ENCODE results near the gene MORN1.

The MORN1 gene

GRCh38 chr1:2347896-2348295, 43.5 kb downstream of the MORN1 start:
- Histone ChIP-seq H3K4me3 (ENCODE audit: low read depth, low read length) (no peak overlapping the region), H3K27ac (ENCODE audit: low read depth, low read length) (no peak overlapping the region), H3K4me1 (ENCODE audit: control insufficient read depth, insufficient read depth, low read length) (no peaks in the 10 kb centered on the region), H3K36me3 (ENCODE audit: control insufficient read depth, insufficient read depth, low read length) (no peaks in the 10 kb centered on the region), H3K27me3 (ENCODE audit: control insufficient read depth, insufficient read depth, low read length) (no peaks in the 10 kb centered on the region), H3K9ac (ENCODE audit: low read length) (no peak overlapping the region), H3K9me3 (ENCODE audit: control insufficient read depth, insufficient read depth, low read depth, low read length) (no peaks in the 10 kb centered on the region)

- Histone ChIP-seq H3K4me3 (ENCODE audit: low read depth, low read length) (no peak overlapping the region), H3K9me3 (ENCODE audit: control insufficient read depth, insufficient read depth, low read depth, low read length) (no peaks in the 10 kb centered on the region), H3K36me3 (ENCODE audit: control insufficient read depth, insufficient read depth, low read length) (no peaks in the 10 kb centered on the region), H3K27me3 (ENCODE audit: control insufficient read depth, insufficient read depth, low read length) (no peaks in the 10 kb centered on the region), H3K4me1 (ENCODE audit: control insufficient read depth, insufficient read depth, low read length) (no peaks in the 10 kb centered on the region), H3K9ac (ENCODE audit: low read length) (no peak overlapping the region), H3K27ac (ENCODE audit: low read depth, low read length) (no peak overlapping the region)
These were observed 44.0 kb downstream of the MORN1 start for GRCh38 chr1:2347409-2347785.

- Histone ChIP-seq H3K27me3 (ENCODE audit: control insufficient read depth, insufficient read depth, low read length) (no peaks in the 10 kb centered on the region), H3K36me3 (ENCODE audit: control insufficient read depth, insufficient read depth, low read length) (no peaks in the 10 kb centered on the region), H3K9me3 (ENCODE audit: control insufficient read depth, insufficient read depth, low read depth, low read length) (no peaks in the 10 kb centered on the region), H3K9ac (ENCODE audit: low read length) (no peak overlapping the region), H3K27ac (ENCODE audit: low read depth, low read length) (no peak overlapping the region), H3K4me3 (ENCODE audit: low read depth, low read length) (no peak overlapping the region), H3K4me1 (ENCODE audit: control insufficient read depth, insufficient read depth, low read length) (no peaks in the 10 kb centered on the region)
These were observed 44.5 kb downstream of the MORN1 start for GRCh38 chr1:2346691-2347408.

- Histone ChIP-seq H3K4me3 (ENCODE audit: low read depth, low read length) (no peak overlapping the region), H3K9me3 (ENCODE audit: control insufficient read depth, insufficient read depth, low read depth, low read length) (no peaks in the 10 kb centered on the region), H3K27me3 (ENCODE audit: control insufficient read depth, insufficient read depth, low read length) (no peaks in the 10 kb centered on the region), H3K9ac (ENCODE audit: low read length) (no peak overlapping the region), H3K27ac (ENCODE audit: low read depth, low read length) (no peak overlapping the region), H3K36me3 (ENCODE audit: control insufficient read depth, insufficient read depth, low read length) (no peaks in the 10 kb centered on the region), H3K4me1 (ENCODE audit: control insufficient read depth, insufficient read depth, low read length) (no peaks in the 10 kb centered on the region)
These were observed 45.9 kb downstream of the MORN1 start for GRCh38 chr1:2345297-2346075.

- H3K27me3 ChIP-seq (ENCODE audit: control insufficient read depth, insufficient read depth, low read length): no peaks in the 10 kb centered on the region
- no peaks in the 10 kb centered on the region for H3K36me3 ChIP-seq (ENCODE audit: control insufficient read depth, insufficient read depth, low read length)
- no peak overlapping the region for H3K4me3 ChIP-seq (ENCODE audit: low read depth, low read length)
These were observed 46.5 kb downstream of the MORN1 start for GRCh38 chr1:2344744-2345296.

DNA sequence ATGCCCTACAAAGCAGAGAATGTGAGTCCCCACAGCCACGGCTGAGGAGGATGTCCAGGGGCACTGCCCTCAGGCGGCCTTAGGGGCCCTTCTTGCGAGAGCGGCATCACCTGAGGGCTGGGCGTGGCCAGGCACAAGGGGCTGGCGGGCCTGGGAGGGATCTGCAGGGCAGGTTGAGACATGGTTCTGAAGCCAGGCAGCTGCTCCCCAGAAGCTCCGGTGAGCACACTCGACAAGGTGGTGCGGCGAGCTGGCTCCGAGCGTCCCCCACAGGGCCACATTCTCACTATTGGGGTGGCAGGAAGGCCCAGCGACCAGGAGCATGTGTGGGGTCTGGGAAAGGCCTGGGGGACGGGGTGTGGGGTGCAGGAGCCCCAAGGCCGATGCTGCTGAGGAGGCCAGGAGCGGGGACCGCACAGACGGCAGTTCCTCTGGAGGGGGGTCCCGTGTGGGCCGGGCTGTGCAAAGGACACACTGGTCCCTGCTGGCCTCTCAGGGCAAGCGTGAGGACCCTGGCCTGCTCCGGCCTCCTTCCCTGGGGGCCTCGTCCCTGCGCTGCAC, 47.2 kb downstream of the MORN1 start:
- Histone ChIP-seq H3K4me1 (ENCODE audit: control insufficient read depth, insufficient read depth, low read length) (no peaks in the 10 kb centered on the region), H3K4me3 (ENCODE audit: low read depth, low read length) (no peak overlapping the region), H3K36me3 (ENCODE audit: control insufficient read depth, insufficient read depth, low read length) (no peaks in the 10 kb centered on the region), H3K27ac (ENCODE audit: low read depth, low read length) (no peak overlapping the region; the same call in 1 of the 2 replicates), H3K27me3 (ENCODE audit: control insufficient read depth, insufficient read depth, low read length) (no peaks in the 10 kb centered on the region), H3K9me3 (ENCODE audit: control insufficient read depth, insufficient read depth, low read depth, low read length) (no peaks in the 10 kb centered on the region), H3K9ac (ENCODE audit: low read length) (no peak overlapping the region)

More at GRCh38 chr1:2344744-2345296, 46.5 kb downstream of the MORN1 start:
- Histone ChIP-seq H3K9me3 (ENCODE audit: control insufficient read depth, insufficient read depth, low read depth, low read length) (no peaks in the 10 kb centered on the region), H3K4me1 (ENCODE audit: control insufficient read depth, insufficient read depth, low read length) (no peaks in the 10 kb centered on the region), H3K9ac (ENCODE audit: low read length) (no peak overlapping the region), H3K27ac (ENCODE audit: low read depth, low read length) (no peak overlapping the region)

DNA sequence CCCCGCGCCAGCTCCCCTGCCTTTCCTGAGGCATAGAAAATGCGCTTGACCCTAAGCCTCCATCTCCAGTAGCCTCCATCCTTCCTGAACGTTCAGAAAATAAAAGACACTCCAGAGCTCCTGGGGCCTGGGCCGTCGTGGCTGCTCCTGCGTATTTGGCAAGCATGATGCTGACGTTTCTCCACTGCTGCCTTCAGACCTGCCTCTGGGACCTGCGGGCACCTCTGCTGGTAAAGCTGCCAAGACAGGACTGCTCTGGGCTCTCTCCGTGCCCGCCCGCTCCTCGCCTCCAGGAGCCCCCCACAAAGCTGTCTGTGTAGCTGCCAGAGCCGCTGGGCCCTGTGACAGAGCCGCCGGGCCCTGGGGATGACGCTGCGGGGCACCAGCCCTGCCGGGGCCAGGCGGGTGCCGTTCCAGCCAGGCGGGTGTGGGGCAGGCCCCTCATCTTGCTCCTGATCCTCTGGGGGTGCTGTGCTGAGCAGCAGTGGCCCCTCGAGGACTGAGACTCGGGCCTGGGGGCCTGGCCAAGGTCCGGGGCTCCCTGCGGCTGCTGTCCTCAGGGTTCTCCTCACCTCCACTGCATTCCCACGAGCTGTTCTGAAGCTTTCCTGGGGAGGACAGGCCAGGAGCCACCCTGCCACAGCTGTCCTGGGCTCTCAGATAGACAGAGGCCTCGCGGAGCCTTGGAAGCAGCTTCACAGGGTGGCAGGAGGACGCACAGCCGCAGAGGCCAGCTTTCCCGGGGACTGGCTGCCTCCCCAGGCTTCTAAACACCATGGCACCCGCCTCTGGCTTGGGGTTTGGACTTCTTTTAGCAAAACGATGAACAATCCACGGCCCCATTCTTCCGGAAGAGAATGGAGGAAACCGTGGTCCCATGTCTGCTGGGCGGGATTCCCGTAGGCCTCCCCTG, 48.1 kb downstream of the MORN1 start:
- H3K4me1 ChIP-seq (ENCODE audit: control insufficient read depth, insufficient read depth, low read length): no peaks in the 10 kb centered on the region
- H3K27me3 ChIP-seq (ENCODE audit: control insufficient read depth, insufficient read depth, low read length): no peaks in the 10 kb centered on the region
- no peaks in the 10 kb centered on the region for H3K9me3 ChIP-seq (ENCODE audit: control insufficient read depth, insufficient read depth, low read depth, low read length)
- no peak overlapping the region for H3K4me3 ChIP-seq (ENCODE audit: low read depth, low read length)
- H3K9ac ChIP-seq (ENCODE audit: low read length): no peak overlapping the region
- no peaks in the 10 kb centered on the region for H3K36me3 ChIP-seq (ENCODE audit: control insufficient read depth, insufficient read depth, low read length)
- no peak overlapping the region for H3K27ac ChIP-seq (ENCODE audit: low read depth, low read length)

DNA sequence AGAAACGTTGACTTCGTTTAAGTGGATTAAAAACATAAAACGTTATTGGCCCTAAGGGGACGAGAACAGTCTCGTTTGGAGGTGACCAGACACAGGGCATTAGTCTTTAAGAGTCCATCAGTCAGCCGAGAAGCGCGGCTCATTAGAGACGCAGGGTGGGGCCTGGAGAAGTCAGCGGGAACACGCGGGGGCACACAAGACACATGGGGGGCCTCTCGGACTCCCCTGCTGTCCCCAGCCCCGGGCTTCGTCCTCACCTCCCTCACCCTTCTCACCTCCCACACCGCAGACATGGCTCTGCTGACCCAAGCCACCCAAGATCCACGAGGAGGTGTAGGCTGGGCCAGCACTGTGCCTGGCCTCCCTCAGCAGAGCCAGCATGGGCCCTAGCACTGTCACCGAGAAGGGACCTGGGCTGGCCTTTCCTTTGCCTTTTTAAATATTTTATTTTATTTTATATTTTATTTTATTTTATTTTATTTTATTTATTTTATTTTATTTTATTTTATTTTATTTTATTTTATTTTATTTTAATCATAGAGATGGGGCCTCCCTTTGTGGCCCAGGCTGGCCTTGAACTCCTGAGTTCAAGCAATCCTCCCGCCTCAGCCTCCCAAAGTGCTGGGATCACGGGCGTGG, 48.9 kb downstream of the MORN1 start:
- Histone ChIP-seq H3K27ac (ENCODE audit: low read depth, low read length) (no peak overlapping the region), H3K4me3 (ENCODE audit: low read depth, low read length) (no peak overlapping the region), H3K4me1 (ENCODE audit: control insufficient read depth, insufficient read depth, low read length) (no peaks in the 10 kb centered on the region), H3K9ac (ENCODE audit: low read length) (no peak overlapping the region), H3K36me3 (ENCODE audit: control insufficient read depth, insufficient read depth, low read length) (no peaks in the 10 kb centered on the region), H3K9me3 (ENCODE audit: control insufficient read depth, insufficient read depth, low read depth, low read length) (no peaks in the 10 kb centered on the region), H3K27me3 (ENCODE audit: control insufficient read depth, insufficient read depth, low read length) (no peaks in the 10 kb centered on the region)

DNA sequence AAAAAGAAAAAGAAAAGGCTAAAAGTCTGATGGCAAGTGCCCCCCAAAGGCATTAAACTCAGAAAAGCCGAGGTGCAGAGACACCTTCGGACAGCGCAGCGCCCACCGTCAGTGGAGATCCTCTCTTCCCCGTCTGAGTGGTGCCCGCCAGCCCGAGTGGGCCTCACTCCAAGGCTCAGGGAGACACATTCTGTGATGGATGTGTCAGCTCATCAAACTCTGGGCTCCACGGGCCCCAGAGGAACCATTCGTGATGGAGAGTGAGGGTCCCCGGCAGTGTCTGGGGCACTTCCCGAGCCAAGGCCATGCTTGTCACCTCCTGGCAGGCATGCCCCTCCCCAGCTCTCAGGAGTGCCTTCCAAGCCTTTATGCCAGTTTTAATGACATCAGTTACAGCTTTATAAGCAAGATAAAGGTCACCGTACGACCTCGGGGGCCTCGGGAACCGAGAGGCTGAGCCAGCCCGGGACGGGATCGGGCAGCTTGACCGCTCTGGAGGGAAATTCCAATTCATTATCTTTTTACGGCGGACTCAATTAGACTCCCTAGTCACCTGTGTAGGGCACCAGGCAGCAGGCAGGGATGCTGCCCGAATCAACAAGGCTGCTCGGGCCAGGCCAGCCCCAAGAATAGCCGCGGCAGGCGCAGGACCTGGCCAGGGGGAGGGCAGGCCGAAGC, 49.5 kb downstream of the MORN1 start:
- no peak overlapping the region for H3K27ac ChIP-seq (ENCODE audit: low read depth, low read length)
- no peak overlapping the region for H3K4me3 ChIP-seq (ENCODE audit: low read depth, low read length)
- H3K9ac ChIP-seq (ENCODE audit: low read length): no peak overlapping the region
- no peaks in the 10 kb centered on the region for H3K36me3 ChIP-seq (ENCODE audit: control insufficient read depth, insufficient read depth, low read length)
- no peaks in the 10 kb centered on the region for H3K4me1 ChIP-seq (ENCODE audit: control insufficient read depth, insufficient read depth, low read length)
- H3K9me3 ChIP-seq (ENCODE audit: control insufficient read depth, insufficient read depth, low read depth, low read length): no peaks in the 10 kb centered on the region
- H3K27me3 ChIP-seq (ENCODE audit: control insufficient read depth, insufficient read depth, low read length): no peaks in the 10 kb centered on the region

GRCh38 chr1:2340918-2341254, 50.5 kb downstream of the MORN1 start:
- H3K36me3 ChIP-seq (ENCODE audit: control insufficient read depth, insufficient read depth, low read length): no peaks in the 10 kb centered on the region

More at GRCh38 chr1:2340918-2341254, 50.5 kb downstream of the MORN1 start:
- Histone ChIP-seq H3K9ac (ENCODE audit: low read length) (no peak overlapping the region), H3K4me1 (ENCODE audit: control insufficient read depth, insufficient read depth, low read length) (no peaks in the 10 kb centered on the region), H3K4me3 (ENCODE audit: low read depth, low read length) (no peak overlapping the region), H3K27me3 (ENCODE audit: control insufficient read depth, insufficient read depth, low read length) (no peaks in the 10 kb centered on the region), H3K27ac (ENCODE audit: low read depth, low read length) (no peak overlapping the region), H3K9me3 (ENCODE audit: control insufficient read depth, insufficient read depth, low read depth, low read length) (no peaks in the 10 kb centered on the region)

All from HUES6 (cell line).